BLaER1 treated with 17β-estradiol and CSF1 and Interleukin-3, amounts not matched to agents 10 nM and 100 nM (cell line): ENCODE data around the gene KRTAP4-11.
"Not testable (repeated sequence)": the region's sequence is repeated elsewhere in the genome, so short reads cannot be mapped to it uniquely, and the experiment has no call there.

ENCODE experiments used
- H3K27ac ChIP-seq, 11 experiments: shearing (Covaris generic); formaldehyde crosslinking; 2 replicates each; pipeline ENCODE4 v1.8.1; 2022
- H3K27me3 ChIP-seq, 11 experiments: shearing (Covaris generic); formaldehyde crosslinking; 2 replicates each; pipeline ENCODE4 v1.8.1; 2022
- H3K36me3 ChIP-seq, 11 experiments: shearing (Covaris generic); formaldehyde crosslinking; 2 replicates each; pipeline ENCODE4 v1.8.1; 2022
- H3K4me1 ChIP-seq, 10 experiments: shearing (Covaris generic); formaldehyde crosslinking; 2 replicates each; pipeline ENCODE4 v1.8.1; 2022
- H3K4me2 ChIP-seq, 11 experiments: shearing (Covaris generic); formaldehyde crosslinking; 2 replicates each; pipeline ENCODE4 v1.8.1; 2022
- H3K4me3 ChIP-seq, 10 experiments: shearing (Covaris generic); formaldehyde crosslinking; 2 replicates each; pipeline ENCODE4 v1.8.1; 2022
- H3K9ac ChIP-seq, 11 experiments: shearing (Covaris generic); formaldehyde crosslinking; 2 replicates each; pipeline ENCODE4 v1.8.1; 2022
- H3K9me3 ChIP-seq, 11 experiments: shearing (Covaris generic); formaldehyde crosslinking; replicated peaks in 1 of 11; 2 replicates each; pipeline ENCODE4 v1.8.1; 2022
- H4K20me1 ChIP-seq, 11 experiments: shearing (Covaris generic); formaldehyde crosslinking; 2 replicates each; pipeline ENCODE4 v1.8.1; 2022
- Cebpa-rat ChIP-seq, 11 experiments: shearing (Covaris generic); IDR thresholded peaks; 2 replicates each; pipeline ENCODE4 v1.8.1; 2022

The KRTAP4-11 gene

GRCh38 chr17:41117846-41118386, at the start of gene KRTAP4-11:
Gene KRTAP4-11 (minus strand): TSS chr17:41118373. CDS start chr17:41118315, 58 bp downstream.
- H3K27ac ChIP-seq, H3K27me3 ChIP-seq, H4K20me1 ChIP-seq, H3K36me3 ChIP-seq, H3K9ac ChIP-seq, H3K4me3 ChIP-seq: not testable (repeated sequence)
- Histone ChIP-seq H3K9me3 (peaks cover 25 to 51% (median 38%) of the 10 kb centered on the region in 11 experiments), H3K4me2 (peak within 1 kb of the TSS in 3 of 11 experiments; percentile 3 to 39 (median 23); a peak in 2 of 22 replicates), H3K4me1 (peaks cover 9 to 44% (median 23%) of the 10 kb centered on the region in 10 experiments)

GRCh38 chr17:41167561-41167960, 49.4 kb upstream of the KRTAP4-11 start:
- Histone ChIP-seq H3K36me3 (no peaks in the 10 kb centered on the region), H4K20me1 (no peaks in the 10 kb centered on the region), H3K9ac (no peak overlapping the region), H3K4me3 (no peak overlapping the region), H3K27ac (no peak overlapping the region), H3K4me1 (no peaks in the 10 kb centered on the region), H3K27me3 (0 out of 22 replicates have a peak, but pooled peaks cover 0 to 3% (median 0%) of the 10 kb centered on the region in 11 experiments), H3K9me3 (peaks cover 0 to 14% (median 4%) of the 10 kb centered on the region in 11 experiments; a peak in 8 of 22 replicates), H3K4me2 (no peak overlapping the region)
- TF ChIP-seq Cebpa-rat (IDR thresholded peaks at IDR 0.05) = no peak

- Histone ChIP-seq H3K4me2 (no peak overlapping the region), H3K4me3 (no peak overlapping the region)
- no peak for TF ChIP-seq Cebpa-rat (IDR thresholded peaks at IDR 0.05)
Observed at GRCh38 chr17:41163828-41164227, 45.7 kb upstream of the KRTAP4-11 start.

GRCh38 chr17:41160648-41161047, 42.5 kb upstream of the KRTAP4-11 start, which contains the start of gene KRTAP4-4:
Gene KRTAP4-4 (minus strand): TSS chr17:41160748. CDS start chr17:41160691, 57 bp downstream.
- Histone ChIP-seq H4K20me1 (no peaks in the 10 kb centered on the region), H3K27me3 (no peaks in the 10 kb centered on the region)
- no peak for TF ChIP-seq Cebpa-rat (IDR thresholded peaks at IDR 0.05)

More at GRCh38 chr17:41163828-41164227, 45.7 kb upstream of the KRTAP4-11 start:
- H3K27me3 ChIP-seq = no peaks in the 10 kb centered on the region
- no peaks in the 10 kb centered on the region for H3K4me1 ChIP-seq
- H3K27ac ChIP-seq = no peak overlapping the region
- no peaks in the 10 kb centered on the region for H4K20me1 ChIP-seq
- H3K9ac ChIP-seq = no peak overlapping the region
- H3K36me3 ChIP-seq = no peaks in the 10 kb centered on the region
- peaks cover 0 to 14% (median 4%) of the 10 kb centered on the region in 11 experiments; a peak in 8 of 22 replicates for H3K9me3 ChIP-seq

GRCh38 chr17:41160190-41160589, 42.0 kb upstream of the KRTAP4-11 start:
- H3K27ac ChIP-seq, H3K4me3 ChIP-seq, H3K36me3 ChIP-seq, H3K27me3 ChIP-seq, H3K4me1 ChIP-seq, H3K4me2 ChIP-seq, H3K9me3 ChIP-seq, H4K20me1 ChIP-seq, H3K9ac ChIP-seq: not testable (repeated sequence)

More at GRCh38 chr17:41160648-41161047, 42.5 kb upstream of the KRTAP4-11 start, which contains the start of gene KRTAP4-4:
- H3K4me3 ChIP-seq = no peak within 1 kb of the TSS
- H3K36me3 ChIP-seq = no peaks in the 10 kb centered on the region
- H3K4me1 ChIP-seq = no peaks in the 10 kb centered on the region
- no peak within 1 kb of the TSS for H3K27ac ChIP-seq
- H3K9ac ChIP-seq = no peak within 1 kb of the TSS
- H3K9me3 ChIP-seq = no peaks in the 10 kb centered on the region
- H3K4me2 ChIP-seq = no peak within 1 kb of the TSS

- H3K9me3 ChIP-seq = no peaks in the 10 kb centered on the region
- no peak for TF ChIP-seq Cebpa-rat (IDR thresholded peaks at IDR 0.05)
- peak overlapping the region in 2 of 11 experiments; percentile 41 to 65; a peak in 4 of 22 replicates for H3K4me2 ChIP-seq
- H3K4me1 ChIP-seq = peaks cover 0 to 14% (median 0%) of the 10 kb centered on the region in 10 experiments; a peak in 4 of 20 replicates
- H3K27ac ChIP-seq = no peak overlapping the region
- no peak overlapping the region for H3K4me3 ChIP-seq
- H4K20me1 ChIP-seq = no peaks in the 10 kb centered on the region
- H3K9ac ChIP-seq = no peak overlapping the region
- no peaks in the 10 kb centered on the region for H3K36me3 ChIP-seq
- H3K27me3 ChIP-seq = no peaks in the 10 kb centered on the region
Observed at GRCh38 chr17:41153856-41154255, 35.7 kb upstream of the KRTAP4-11 start.

GRCh38 chr17:41151525-41151924, 33.4 kb upstream of the KRTAP4-11 start:
- H3K27ac ChIP-seq = no peak overlapping the region
- no peaks in the 10 kb centered on the region for H3K27me3 ChIP-seq
- no peak overlapping the region for H3K4me2 ChIP-seq
- H3K4me1 ChIP-seq = peaks cover 0 to 14% (median 0%) of the 10 kb centered on the region in 10 experiments; a peak in 4 of 20 replicates
- H3K9me3 ChIP-seq = no peaks in the 10 kb centered on the region
- H3K4me3 ChIP-seq = no peak overlapping the region
- H4K20me1 ChIP-seq = no peaks in the 10 kb centered on the region
- no peak overlapping the region for H3K9ac ChIP-seq
- no peak for TF ChIP-seq Cebpa-rat (IDR thresholded peaks at IDR 0.05)
- no peaks in the 10 kb centered on the region for H3K36me3 ChIP-seq

- 0 out of 22 replicates have a peak, but pooled peaks cover 0 to 3% (median 0%) of the 10 kb centered on the region in 11 experiments for H3K9me3 ChIP-seq
- H3K9ac ChIP-seq = no peak overlapping the region
- H3K36me3 ChIP-seq = no peaks in the 10 kb centered on the region
- H3K27me3 ChIP-seq = no peaks in the 10 kb centered on the region
- peaks cover 0 to 14% (median 0%) of the 10 kb centered on the region in 10 experiments; a peak in 4 of 20 replicates for H3K4me1 ChIP-seq
- H3K27ac ChIP-seq = no peak overlapping the region
- H3K4me2 ChIP-seq = no peak overlapping the region
- no peaks in the 10 kb centered on the region for H4K20me1 ChIP-seq
- no peak for TF ChIP-seq Cebpa-rat (IDR thresholded peaks at IDR 0.05)
- no peak overlapping the region for H3K4me3 ChIP-seq
Observed at GRCh38 chr17:41150026-41150425, 31.9 kb upstream of the KRTAP4-11 start.

- Histone ChIP-seq H3K36me3 (no peaks in the 10 kb centered on the region), H4K20me1 (no peaks in the 10 kb centered on the region), H3K27me3 (no peaks in the 10 kb centered on the region), H3K27ac (no peak within 1 kb of the TSS), H3K9ac (no peak within 1 kb of the TSS), H3K9me3 (peaks cover 0 to 6% (median 0%) of the 10 kb centered on the region in 11 experiments; a peak in 1 of 22 replicates), H3K4me3 (no peak within 1 kb of the TSS), H3K4me2 (no peak within 1 kb of the TSS), H3K4me1 (peaks cover 0 to 14% (median 0%) of the 10 kb centered on the region in 10 experiments; a peak in 4 of 20 replicates)
- TF ChIP-seq Cebpa-rat (IDR thresholded peaks at IDR 0.05) = no peak
Observed at GRCh38 chr17:41149652-41149985, 31.4 kb upstream of the KRTAP4-11 start, which contains the start of gene KRTAP4-5. Gene KRTAP4-5 (minus strand): TSS chr17:41149825. CDS start chr17:41149767, 58 bp downstream.

- not testable (repeated sequence) for H4K20me1 ChIP-seq, H3K27me3 ChIP-seq
Observed at GRCh38 chr17:41148971-41149651, 30.9 kb upstream of the KRTAP4-11 start.

More at GRCh38 chr17:41148971-41149651, 30.9 kb upstream of the KRTAP4-11 start:
- H3K9me3 ChIP-seq = peaks cover 4 to 11% (median 5%) of the 10 kb centered on the region in 11 experiments
- H3K9ac ChIP-seq, H3K36me3 ChIP-seq, H3K27ac ChIP-seq, H3K4me3 ChIP-seq, H3K4me1 ChIP-seq, H3K4me2 ChIP-seq: not testable (repeated sequence)
